Right atrium auricular region (tissue), 2 donors: ENCODE measurements around the gene DRG1. TPM values are rescaled to one million over a fixed set of nuclear protein-coding genes. Genes with fewer than 3 reads are reported as not detected.
A peak's percentile ranks its signal among the peaks of the same experiment; 100 is the strongest.

Experiments
- DNase-seq: peaks from one replicate; pipeline ENCODE4 v3.0.0-alpha.2; 2019; ENCODE audit warnings: low spot score
- H3K27ac ChIP-seq, 2 donors: fragments of 200-600 bp; sonication (generic); 1 replicate in 1 of 2; 2 replicates in 1 of 2; pipeline ENCODE4 v1.5.1; 2016 to 2019
- H3K27me3 ChIP-seq, 2 donors: fragments of 200-600 bp; sonication (generic); one replicate each; pipeline versions ENCODE4 v1.5.1 to v1.6.0; 2017 to 2019
- H3K36me3 ChIP-seq: fragments of 200-600 bp; sonication (generic); one replicate; pipeline ENCODE4 v1.5.1; 2016
- H3K4me1 ChIP-seq, 2 donors: fragments of 200-600 bp; sonication (generic); one replicate each; pipeline versions ENCODE4 v1.5.1 to v1.6.0; 2017 to 2019
- H3K4me3 ChIP-seq, 2 donors: fragments of 200-600 bp; sonication (generic); 1 replicate in 1 of 2; 2 replicates in 1 of 2; pipeline ENCODE4 v1.5.1; 2017 to 2019; ENCODE audit warnings: mild to moderate bottlenecking in 1 of 2, moderate library complexity in 1 of 2
- H3K9me3 ChIP-seq, 2 donors: fragments of 200-600 bp; sonication (generic); one replicate each; pipeline ENCODE4 v1.5.1; 2019
- total RNA-seq, 2 donors: library from RNA; depleted of rRNA; stranded (reverse); fragments of >200 nt; gene quantifications; one replicate each; pipeline ENCODE4 v1.1.0, GENCODE V29; 2016
- TF ChIP-seq, protein P1 (sequence below), 2 donors: fragments of 200-600 bp; sonication (generic); IDR thresholded peaks; one replicate each; pipeline ENCODE4 v1.5.1; 2019; ENCODE audit warnings: antibody characterized with exemption in 2 of 2

DRG1 gene
- total RNA-seq, 2 donors from 2014 or later, result 63.6 to 95.7 TPM

DNA sequence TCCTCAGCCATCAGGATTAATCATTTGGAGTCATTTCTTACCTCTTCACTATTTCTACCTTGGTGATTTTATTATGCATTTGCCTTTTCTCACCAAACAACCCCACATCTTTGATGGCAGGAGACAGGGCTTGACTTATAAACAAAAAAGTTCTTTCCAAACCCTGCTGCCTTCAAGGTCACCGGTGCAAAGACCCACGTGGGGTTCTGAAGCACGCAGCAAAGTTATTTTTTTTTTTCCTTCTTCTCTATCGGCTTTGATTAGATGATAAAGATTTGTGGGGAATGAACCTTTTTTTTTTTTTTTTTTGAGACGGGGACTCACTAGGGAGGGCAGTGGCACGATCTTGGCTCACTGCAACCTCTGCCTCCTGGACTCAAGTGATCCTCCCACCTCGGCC lies 44.1 kb downstream of the DRG1 start:
- H3K9me3 ChIP-seq, result no peaks in the 10 kb centered on the region
- peaks cover 73% of the 10 kb centered on the region for H3K36me3 ChIP-seq
- no peak for DNase-seq
- H3K4me1 ChIP-seq, result peaks cover 0 to 36% of the 10 kb centered on the region in 2 donors
- H3K27me3 ChIP-seq, result no peaks in the 10 kb centered on the region
- H3K27ac ChIP-seq, result peak overlapping the region; percentile 16 to 70
- TF ChIP-seq, protein P1, sequence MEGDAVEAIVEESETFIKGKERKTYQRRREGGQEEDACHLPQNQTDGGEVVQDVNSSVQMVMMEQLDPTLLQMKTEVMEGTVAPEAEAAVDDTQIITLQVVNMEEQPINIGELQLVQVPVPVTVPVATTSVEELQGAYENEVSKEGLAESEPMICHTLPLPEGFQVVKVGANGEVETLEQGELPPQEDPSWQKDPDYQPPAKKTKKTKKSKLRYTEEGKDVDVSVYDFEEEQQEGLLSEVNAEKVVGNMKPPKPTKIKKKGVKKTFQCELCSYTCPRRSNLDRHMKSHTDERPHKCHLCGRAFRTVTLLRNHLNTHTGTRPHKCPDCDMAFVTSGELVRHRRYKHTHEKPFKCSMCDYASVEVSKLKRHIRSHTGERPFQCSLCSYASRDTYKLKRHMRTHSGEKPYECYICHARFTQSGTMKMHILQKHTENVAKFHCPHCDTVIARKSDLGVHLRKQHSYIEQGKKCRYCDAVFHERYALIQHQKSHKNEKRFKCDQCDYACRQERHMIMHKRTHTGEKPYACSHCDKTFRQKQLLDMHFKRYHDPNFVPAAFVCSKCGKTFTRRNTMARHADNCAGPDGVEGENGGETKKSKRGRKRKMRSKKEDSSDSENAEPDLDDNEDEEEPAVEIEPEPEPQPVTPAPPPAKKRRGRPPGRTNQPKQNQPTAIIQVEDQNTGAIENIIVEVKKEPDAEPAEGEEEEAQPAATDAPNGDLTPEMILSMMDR (IDR thresholded peaks at IDR 0.05), result no peak
- no peak overlapping the region for H3K4me3 ChIP-seq

DNA sequence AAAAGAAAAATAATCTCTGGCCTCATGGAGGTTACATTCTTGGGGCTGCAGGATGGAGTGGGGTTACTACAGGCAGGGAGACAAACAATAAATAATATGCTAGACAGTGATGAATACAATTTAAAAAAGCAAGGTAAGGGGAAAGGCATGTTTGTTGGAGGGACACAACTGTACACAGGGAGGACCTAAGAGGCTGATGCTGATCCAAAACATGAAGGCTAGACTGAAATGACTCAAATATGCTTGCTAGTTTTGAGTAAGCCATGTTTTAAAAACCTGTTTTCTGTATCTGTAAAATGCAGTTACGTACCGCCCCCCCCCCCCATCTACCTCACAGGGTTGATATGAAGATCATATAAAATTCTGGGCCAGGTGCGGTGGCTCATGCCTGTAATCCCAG lies 46.2 kb downstream of the DRG1 start:
- H3K4me1 ChIP-seq, result peaks cover 0 to 35% of the 10 kb centered on the region in 2 donors
- no peaks in the 10 kb centered on the region for H3K9me3 ChIP-seq
- peaks cover 51% of the 10 kb centered on the region for H3K36me3 ChIP-seq
- H3K27ac ChIP-seq, result peak overlapping the region in 1 of 2 donors; percentile 83
- H3K4me3 ChIP-seq, result no peak overlapping the region
- no peaks in the 10 kb centered on the region for H3K27me3 ChIP-seq
- TF ChIP-seq, protein P1 (IDR thresholded peaks at IDR 0.05), result no peak
- no peak for DNase-seq

DNA sequence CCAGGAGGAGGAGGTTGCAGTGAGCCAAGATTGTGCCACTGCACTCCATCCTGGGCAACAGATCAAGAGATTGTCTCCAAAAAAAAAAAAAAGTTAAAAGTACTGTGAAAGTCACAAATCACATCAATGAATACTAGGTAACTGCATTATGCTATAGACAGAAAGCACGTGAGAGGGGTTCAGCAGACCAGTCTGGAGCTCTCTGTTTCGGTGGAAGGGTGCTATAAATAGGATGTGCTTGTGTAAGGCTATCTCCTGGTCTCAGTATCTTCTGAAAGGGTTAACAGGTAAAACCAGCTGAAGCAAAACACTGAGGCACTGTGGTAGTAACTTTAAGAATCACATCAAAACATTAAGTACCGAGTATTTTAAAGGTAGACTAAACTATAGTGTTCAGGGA lies 46.8 kb downstream of the DRG1 start:
- H3K4me3 ChIP-seq, result no peak overlapping the region
- DNase-seq, result no peak
- peaks cover 0 to 35% of the 10 kb centered on the region in 2 donors for H3K4me1 ChIP-seq
- H3K27ac ChIP-seq, result peak overlapping the region in 1 of 2 donors; percentile 83
- H3K36me3 ChIP-seq, result peaks cover 46% of the 10 kb centered on the region
- no peaks in the 10 kb centered on the region for H3K9me3 ChIP-seq
- H3K27me3 ChIP-seq, result no peaks in the 10 kb centered on the region
- TF ChIP-seq, protein P1 (IDR thresholded peaks at IDR 0.05), result no peak

DNA sequence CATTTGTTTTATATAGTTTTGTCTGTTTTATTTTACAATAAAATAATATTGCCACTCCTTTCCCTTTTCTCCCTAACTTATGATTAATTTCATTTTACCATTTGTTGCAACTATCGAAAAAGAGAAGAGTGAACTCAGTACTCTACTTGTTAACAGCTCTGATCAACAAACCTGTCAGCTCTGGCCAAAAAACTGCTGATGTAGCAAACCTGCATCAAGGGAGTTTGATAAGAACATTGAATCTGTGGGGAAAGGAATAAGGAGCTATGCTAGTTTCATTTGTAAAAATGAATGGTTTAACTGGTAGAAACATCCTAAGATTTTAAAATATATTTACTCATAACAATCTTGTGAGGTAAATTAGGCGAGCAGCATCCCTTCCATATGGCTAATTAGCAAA lies 47.4 kb downstream of the DRG1 start:
- peaks cover 0 to 35% of the 10 kb centered on the region in 2 donors for H3K4me1 ChIP-seq
- TF ChIP-seq, protein P1 (IDR thresholded peaks at IDR 0.05), result no peak
- no peaks in the 10 kb centered on the region for H3K27me3 ChIP-seq
- H3K27ac ChIP-seq, result peak overlapping the region in 1 of 2 donors; percentile 83
- H3K4me3 ChIP-seq, result no peak overlapping the region
- peaks cover 42% of the 10 kb centered on the region for H3K36me3 ChIP-seq
- no peaks in the 10 kb centered on the region for H3K9me3 ChIP-seq
- DNase-seq, result no peak

DNA sequence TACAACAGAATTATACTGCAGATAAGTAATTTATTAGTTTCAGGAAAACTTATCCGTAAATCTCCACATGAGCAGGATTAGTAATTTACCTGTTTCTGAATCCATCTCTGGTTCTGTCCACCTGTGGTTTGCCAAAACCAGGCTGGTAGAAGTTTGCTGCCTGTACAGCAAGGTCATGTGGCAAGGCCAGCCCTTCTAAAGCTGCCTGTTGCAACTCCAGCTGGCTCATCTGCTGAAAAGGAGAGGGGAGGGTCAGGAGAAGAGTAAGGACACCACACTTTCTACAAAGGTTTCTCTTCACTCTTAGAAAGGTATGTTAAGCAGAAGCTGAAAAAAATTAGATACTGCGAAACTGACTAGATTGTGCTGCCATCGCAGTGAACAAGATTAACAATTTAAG lies 47.9 kb downstream of the DRG1 start:
- H3K4me1 ChIP-seq, result peaks cover 0 to 35% of the 10 kb centered on the region in 2 donors
- H3K27ac ChIP-seq, result peak overlapping the region; percentile 46 to 83
- no peaks in the 10 kb centered on the region for H3K27me3 ChIP-seq
- peaks cover 36% of the 10 kb centered on the region for H3K36me3 ChIP-seq
- no peaks in the 10 kb centered on the region for H3K9me3 ChIP-seq
- TF ChIP-seq, protein P1 (IDR thresholded peaks at IDR 0.05), result no peak
- no peak for DNase-seq
- H3K4me3 ChIP-seq, result no peak overlapping the region

DNA sequence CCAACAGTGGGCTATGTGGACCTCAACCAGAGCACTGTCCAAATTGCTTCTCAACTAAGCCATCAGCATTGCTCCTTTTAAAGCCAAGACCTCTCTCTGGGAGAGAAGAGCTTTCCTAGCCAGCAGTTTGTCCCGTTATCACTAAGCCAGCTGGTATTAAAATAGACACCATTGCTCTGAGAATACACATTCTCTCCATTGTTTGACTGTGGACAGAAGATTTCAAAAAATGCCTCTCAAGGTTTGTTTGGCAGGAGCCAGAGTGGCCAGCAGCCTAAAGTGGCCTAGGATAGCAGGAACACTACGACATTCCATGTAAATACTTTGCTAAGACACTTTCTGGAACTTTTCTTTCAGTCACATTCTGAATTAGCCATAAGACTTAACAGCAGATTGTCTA lies 49.0 kb downstream of the DRG1 start:
- TF ChIP-seq, protein P1 (IDR thresholded peaks at IDR 0.05), result no peak
- Histone ChIP-seq H3K4me3 (no peak overlapping the region), H3K27ac (peak overlapping the region; percentile 46 to 83), H3K9me3 (no peaks in the 10 kb centered on the region), H3K4me1 (peaks cover 0 to 28% of the 10 kb centered on the region in 2 donors), H3K36me3 (peaks cover 38% of the 10 kb centered on the region), H3K27me3 (no peaks in the 10 kb centered on the region)
- no peak for DNase-seq
